K562 (cell line): ENCODE data around the gene SRRT.

Experiments used
- CBFA2T3 ChIP-seq: fragments of 450-650 bp; IDR thresholded peaks from 2 replicates; pipeline ENCODE4 v1.6.1; 2017
- EGR1 ChIP-seq: fragments of 450-650 bp; conservative IDR thresholded peaks from 2 replicates; pipeline ENCODE4 v1.6.1; 2017; ENCODE audit warnings: mild to moderate bottlenecking
- ELF4 ChIP-seq: fragments of 450-650 bp; formaldehyde crosslinking; IDR thresholded peaks from 2 replicates; pipeline ENCODE4 v1.4.0; 2022; ENCODE audit warnings: missing genetic modification characterization
- GABPA ChIP-seq: fragments of 200-800 bp; sonication (Bioruptor generic); conservative IDR thresholded peaks from 2 replicates; pipeline ENCODE4 v1.6.1; 2016; ENCODE audit warnings: low read depth, missing genetic modification characterization, missing compliant biosample characterization
- HDAC2 ChIP-seq: fragments of 450-650 bp; IDR thresholded peaks from 2 replicates; pipeline ENCODE4 v1.6.1; 2016; ENCODE audit warnings: mild to moderate bottlenecking
- POLR2A ChIP-seq: fragments of 450-650 bp; conservative IDR thresholded peaks from 2 replicates; pipeline ENCODE4 v1.6.1; 2016
- ZFP36 ChIP-seq: fragments of 150-350 bp; IDR thresholded peaks from 2 replicates; pipeline ENCODE4 v1.6.1; 2018; ENCODE audit warnings: low read length, low read depth; ENCODE audit not compliant: partially characterized antibody
- ZFX ChIP-seq: sonication (generic); formaldehyde crosslinking; IDR thresholded peaks from 2 replicates; pipeline ENCODE4 v1.8.0; 2022; ENCODE audit warnings: mild to moderate bottlenecking, missing genetic modification reagents, moderate library complexity
- ZNF143 ChIP-seq: sonication (generic); formaldehyde crosslinking; IDR thresholded peaks from 2 replicates; pipeline ENCODE4 v1.9.0; 2022; ENCODE audit warnings: mild to moderate bottlenecking, missing genetic modification reagents
- TF ChIP-seq, protein P1 (sequence below), 3 experiments: IDR thresholded peaks in 2 of 3; conservative IDR thresholded peaks in 1 of 3; 2 replicates each; pipeline ENCODE4 v1.5.1; 2011 to 2012; ENCODE audit warnings: low read length in 3 of 3, mild to moderate bottlenecking in 3 of 3, control low read depth in 2 of 3, improper control_type of control experiment in 1 of 3, inconsistent platforms in 1 of 3, low read depth in 1 of 3, mixed read lengths in 1 of 3, moderate library complexity in 1 of 3; ENCODE audit not compliant: insufficient read depth in 2 of 3

DNA sequence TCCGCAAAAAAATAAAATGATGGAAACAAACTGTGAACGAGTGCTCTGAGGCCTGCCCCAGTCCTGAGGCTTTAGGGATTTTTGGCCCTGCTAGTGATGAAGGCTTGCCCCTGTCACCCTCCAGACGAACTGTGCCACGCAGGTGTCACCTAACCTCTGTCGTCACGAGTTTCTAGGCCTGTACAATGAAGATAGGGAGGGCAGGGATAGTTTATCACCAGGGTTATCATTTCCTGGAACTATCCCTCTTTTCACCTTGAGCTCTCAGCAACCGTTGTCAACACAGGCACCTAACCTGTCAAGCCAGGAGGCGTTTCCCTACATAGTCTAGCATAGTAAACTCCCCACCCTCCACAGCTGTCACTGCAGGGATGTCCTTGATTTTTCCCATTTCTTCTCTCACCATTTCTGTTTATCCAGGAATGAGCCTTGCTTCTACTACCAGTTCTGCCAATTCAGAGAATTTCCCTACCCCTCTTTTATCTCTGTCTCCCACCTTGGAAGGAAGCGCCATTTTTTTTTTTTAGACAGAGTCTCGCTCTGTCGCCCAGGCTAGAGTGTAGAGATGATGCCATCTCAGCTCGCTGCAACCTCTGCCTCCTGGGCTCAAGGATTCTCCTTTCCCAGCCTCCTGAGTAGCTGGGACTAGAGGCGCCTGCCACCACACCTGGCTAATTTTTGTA lies 23.0 kb downstream of the SRRT start:
- no peak for TF ChIP-seq ZFP36
- TF ChIP-seq EGR1 = no peak
- TF ChIP-seq ZNF143 = no peak
- TF ChIP-seq, protein P1, sequence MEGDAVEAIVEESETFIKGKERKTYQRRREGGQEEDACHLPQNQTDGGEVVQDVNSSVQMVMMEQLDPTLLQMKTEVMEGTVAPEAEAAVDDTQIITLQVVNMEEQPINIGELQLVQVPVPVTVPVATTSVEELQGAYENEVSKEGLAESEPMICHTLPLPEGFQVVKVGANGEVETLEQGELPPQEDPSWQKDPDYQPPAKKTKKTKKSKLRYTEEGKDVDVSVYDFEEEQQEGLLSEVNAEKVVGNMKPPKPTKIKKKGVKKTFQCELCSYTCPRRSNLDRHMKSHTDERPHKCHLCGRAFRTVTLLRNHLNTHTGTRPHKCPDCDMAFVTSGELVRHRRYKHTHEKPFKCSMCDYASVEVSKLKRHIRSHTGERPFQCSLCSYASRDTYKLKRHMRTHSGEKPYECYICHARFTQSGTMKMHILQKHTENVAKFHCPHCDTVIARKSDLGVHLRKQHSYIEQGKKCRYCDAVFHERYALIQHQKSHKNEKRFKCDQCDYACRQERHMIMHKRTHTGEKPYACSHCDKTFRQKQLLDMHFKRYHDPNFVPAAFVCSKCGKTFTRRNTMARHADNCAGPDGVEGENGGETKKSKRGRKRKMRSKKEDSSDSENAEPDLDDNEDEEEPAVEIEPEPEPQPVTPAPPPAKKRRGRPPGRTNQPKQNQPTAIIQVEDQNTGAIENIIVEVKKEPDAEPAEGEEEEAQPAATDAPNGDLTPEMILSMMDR (IDR thresholded peaks at IDR 0.05 in 2 of 3, conservative IDR thresholded peaks at IDR 0.05 in 1 of 3; ENCODE audit: insufficient read depth in 2 of 3, low read depth in 1 of 3, low read length in 3 of 3) = no peak
- no peak for TF ChIP-seq HDAC2
- no peak for TF ChIP-seq ELF4 (CRISPR knock-in tag)
- TF ChIP-seq GABPA = no peak
- TF ChIP-seq ZFX (CRISPR knock-in tag) = no peak
- TF ChIP-seq CBFA2T3 = peak; percentile 90
- no peak for TF ChIP-seq POLR2A
